NCI-H1092 treated with DMSO at 0.1 percent for 48 hours (cell line): ENCODE data around the gene MYRF.

Source experiments
- DNase-seq: peaks from one replicate; lab custom pipeline; 2025; lab: John Stamatoyannopoulos, UW

MYRF gene

DNA sequence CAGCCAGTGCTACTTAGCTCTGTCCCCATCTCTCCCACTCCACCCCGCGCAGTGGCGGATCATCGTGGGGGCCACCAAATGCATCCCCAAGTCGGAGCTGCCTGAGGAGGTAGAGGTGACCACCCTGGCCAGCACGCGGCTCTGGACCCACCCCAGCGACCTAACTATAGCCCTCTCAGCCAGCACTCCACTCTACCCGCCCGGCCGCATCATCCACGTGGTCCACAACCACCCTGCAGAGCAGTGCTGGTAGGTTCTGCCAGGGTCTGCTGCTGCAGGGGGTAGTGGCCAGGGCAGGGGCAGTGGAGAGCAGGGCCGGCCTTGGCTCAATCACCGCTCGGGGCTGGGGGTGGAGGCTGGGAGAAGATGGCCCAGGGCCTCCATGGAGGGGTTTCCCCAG is 13.0 kb upstream of the MYRF start:
- DNase-seq: no peak

DNA sequence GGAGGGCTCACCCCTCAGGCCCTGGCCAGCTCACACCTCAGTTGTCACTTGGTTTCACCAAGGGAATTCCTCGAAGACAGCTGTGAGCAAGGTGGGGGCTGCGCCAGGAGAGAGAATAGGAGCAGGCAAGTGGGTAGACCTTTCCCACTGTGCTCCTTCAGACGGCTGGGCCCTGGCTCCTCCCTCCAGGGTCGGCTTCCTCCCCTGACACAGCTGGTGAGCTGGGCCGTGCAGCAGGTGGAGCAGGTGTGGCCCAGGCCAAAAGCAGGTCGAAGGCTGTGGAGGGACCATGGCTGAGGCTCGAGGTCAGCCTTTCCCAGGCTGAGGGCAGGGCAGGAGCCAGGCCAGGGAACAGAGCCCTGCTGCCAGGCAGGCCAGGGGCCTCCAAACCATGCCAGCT is 12.5 kb upstream of the MYRF start:
- DNase-seq: no peak

DNA sequence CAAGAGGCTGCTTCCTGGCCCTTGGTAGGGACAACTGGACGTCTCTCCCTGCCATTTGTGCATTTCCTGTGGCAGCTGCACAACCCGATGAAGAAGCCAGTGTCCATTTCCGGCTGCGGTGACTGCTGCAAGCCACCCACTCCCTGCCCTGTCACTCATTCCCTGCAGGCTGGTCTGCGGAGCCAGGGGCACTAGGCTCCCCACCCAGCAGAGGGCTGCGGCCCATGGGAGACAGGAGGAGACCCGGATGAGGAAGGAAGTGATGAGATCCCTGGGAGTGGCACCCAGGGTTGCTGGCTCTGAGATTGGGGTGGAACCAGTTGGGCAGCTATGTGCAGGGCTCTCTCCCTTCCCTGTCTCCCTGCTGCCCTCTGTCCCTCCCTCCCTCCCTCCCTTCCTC is 10.0 kb upstream of the MYRF start:
- DNase-seq: no peak

DNA sequence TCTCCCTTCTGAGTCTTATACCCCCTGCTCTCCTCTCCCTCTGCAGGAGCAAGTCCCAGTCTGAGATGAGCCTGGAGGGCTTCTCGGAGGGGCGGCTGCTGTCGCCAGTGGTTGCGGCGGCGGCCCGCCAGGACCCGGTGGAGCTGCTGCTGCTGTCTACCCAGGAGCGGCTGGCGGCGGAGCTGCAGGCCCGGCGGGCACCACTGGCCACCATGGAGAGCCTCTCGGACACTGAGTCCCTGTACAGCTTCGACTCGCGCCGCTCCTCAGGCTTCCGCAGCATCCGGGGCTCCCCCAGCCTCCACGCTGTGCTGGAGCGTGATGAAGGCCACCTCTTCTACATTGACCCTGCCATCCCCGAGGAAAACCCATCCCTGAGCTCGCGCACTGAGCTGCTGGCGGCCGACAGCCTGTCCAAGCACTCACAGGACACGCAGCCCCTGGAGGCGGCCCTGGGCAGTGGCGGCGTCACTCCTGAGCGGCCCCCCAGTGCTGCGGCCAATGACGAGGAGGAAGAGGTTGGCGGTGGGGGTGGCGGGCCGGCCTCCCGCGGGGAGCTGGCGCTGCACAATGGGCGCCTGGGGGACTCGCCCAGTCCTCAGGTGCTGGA is 8.8 kb upstream of the MYRF start:
- DNase-seq: no peak

DNA sequence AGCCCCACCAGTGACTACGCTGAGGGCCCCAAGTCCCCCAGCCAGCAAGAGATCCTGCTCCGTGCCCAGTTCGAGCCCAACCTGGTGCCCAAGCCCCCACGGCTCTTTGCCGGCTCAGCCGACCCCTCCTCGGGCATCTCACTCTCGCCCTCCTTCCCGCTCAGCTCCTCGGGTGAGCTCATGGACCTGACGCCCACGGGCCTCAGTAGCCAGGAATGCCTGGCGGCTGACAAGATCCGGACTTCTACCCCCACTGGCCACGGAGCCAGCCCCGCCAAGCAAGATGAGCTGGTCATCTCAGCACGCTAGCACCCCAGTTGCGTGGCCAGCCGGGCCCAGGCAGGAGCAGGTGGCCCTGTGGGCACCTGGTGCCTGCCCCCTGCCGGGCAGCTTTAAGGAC is 8.3 kb upstream of the MYRF start:
- no peak for DNase-seq

DNA sequence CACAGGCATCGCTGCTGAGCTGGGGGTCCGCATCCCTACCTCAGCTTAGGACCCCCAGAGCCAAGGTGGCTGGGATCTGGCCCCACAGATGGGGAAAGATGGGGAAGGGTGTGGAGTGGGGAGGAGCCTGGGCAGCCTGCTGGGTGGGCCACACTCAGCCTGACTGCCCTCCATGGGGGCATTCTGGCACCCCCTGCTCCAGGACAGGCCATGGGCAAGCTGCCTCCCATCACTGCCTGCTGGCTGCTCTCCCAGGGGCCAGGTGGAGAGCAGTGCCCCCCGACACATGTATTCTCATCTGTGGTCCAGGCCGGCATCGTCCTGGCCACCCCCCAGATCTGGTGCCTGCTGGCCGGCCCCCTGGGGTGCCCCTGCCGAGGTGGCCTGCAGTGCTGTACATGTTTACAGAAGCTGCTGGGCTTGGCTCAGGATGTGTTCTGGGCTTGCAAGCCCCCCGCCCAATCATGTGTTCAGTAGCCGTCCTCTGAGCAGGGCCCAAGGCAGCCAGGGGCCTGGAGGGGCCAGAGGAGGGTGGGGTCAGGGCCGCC is 7.8 kb upstream of the MYRF start:
- no peak for DNase-seq

DNA sequence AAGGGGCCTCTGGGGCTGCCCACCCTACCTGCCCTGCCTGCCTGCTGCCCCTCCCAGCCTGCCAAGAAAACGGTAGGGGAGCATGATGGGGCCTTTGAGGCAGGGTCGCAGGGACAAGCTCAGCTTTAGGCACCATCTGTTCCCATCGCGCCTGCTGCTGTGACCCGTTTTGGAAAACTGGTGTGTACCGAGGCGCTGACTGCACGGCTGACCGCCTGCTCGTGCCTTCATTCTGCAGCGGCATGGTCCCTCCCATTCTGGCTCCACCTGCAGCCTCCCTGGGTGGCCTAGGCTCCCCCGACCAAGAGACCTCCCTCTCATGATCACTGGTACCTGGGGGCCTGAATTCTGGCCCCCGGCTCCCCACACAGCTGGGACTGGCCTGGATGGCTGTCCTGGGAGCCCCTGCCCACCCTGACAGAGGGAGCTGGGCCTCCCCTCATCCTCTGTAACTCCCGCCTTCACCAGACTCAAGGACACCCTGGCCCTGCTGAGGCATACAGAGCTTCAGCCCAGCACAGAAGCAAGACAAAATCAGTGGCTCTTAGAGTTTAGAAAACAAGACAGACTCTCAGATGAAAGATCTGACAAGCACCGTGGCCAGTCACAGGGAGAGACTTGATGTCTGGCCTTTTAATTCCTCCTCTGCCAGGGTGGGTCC is 6.5 kb upstream of the MYRF start:
- DNase-seq: no peak

DNA sequence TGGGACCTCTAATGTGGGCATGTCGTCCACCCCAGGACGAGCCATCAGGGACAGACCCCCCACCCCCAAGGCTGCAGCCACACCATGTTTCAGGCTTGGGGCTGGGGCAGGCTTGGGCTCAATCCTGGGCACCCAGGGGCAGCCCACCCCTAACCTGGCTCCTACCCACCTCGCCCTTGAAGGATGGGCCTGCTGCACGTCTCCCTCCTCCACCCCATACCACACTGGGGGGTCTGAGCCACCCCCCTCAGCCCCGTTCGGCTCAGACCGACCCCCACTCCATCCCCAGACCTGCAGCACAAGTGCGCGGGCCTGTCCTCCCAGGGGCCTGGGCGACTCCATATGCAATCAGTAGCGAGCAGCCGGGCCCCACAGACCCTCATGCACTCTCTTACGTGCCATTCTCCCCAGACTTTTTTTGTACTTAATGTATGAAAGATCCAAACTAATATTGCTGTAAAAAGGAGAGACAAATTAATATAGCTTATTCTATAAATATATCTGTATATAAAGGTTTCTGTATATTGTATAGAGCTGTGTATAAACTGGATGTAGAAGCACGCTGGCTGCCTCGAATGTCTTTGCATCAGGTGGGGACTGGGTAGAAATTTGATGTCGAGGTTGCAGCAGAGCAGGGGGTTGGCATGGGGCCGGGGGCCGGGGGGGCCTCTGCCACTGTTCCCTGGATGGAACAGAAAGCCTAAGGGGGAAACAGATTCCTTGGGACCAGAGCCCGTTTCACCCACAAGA is 5.8 kb upstream of the MYRF start:
- no peak for DNase-seq

DNA sequence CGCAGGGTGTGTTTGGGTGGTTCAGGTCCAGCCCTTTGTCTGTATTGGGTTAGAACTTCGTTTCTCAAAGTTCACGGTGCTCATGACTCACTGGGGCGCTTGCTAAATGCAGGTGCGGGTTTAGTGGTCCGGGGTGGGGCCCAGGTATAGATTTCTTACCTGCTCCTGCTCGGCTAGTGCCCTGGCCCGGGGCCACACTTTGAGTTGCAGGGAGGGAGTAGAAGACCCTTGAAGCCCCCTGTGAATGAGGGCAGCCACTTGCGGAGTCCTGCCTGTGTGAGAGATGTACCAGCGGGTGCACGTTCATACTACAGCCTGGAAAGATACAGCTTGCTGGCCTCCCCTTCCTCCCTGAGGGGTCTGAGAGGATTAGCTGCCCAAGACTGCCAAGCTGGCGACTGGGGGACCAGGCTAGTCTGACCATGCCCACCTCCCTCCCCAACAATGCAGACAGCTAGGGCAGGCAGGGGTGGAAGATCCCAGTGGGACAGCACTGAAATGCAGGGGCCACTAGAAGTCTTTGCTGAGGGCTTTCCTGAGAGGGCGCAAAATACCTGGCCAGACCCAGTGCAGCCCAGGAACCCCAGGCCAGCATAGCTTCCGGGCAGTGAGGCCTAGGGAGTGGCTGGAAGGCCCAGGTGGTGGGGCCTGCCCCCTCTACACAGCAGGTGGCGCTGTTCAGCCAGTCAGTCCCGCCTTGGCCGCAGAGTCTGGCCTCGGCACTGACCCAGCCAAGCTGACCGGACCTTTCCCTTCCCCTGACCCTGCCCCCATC is 5.1 kb upstream of the MYRF start:
- DNase-seq: peak; percentile 28

DNA sequence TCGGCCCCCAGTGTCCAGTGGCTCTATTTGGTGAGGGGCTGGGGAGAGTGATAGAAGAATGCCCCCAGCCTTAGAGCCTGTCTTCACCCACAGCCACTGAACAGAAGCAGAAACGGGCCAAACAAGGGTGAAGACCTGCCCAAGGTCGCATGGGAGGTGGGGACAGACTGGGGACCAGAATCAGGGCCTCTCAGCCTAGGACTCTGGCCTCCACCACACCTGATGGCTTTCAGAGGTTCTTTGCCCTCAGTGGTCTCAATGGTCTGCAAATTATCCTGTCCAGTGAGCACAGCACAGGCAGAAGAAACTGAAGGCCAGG is 4.5 kb upstream of the MYRF start:
- DNase-seq: no peak

DNA sequence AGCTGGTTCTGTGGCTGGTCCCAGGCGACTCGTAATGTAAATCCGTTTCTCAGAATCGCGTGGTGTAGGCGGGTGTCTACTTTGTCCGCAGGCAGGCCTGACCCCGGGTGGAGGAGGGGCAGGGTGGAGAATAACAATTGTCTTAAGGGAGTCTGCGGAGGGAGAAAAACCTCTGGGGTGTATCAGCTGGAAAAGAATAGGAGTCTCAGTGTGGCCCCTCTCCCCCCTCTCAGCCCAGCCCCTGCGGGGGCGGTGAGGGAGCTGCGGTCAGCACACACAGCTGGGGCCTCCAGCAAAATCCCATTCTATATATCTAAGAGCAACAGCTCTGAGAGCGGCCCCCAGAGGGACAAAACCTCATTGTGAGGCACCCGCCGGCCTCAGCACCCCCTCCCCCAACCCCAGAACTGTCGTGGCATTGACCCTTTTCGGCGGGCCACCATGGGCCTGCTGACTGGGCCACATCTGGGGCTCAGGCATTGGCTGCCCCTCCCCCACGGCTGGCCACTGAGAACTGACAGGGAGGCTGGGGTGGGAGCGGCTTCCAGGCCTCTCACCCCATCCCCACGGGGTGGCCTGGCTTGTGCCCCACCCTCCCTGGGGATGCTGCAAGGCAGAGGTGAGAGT is 2.7 kb upstream of the MYRF start:
- DNase-seq: no peak

DNA sequence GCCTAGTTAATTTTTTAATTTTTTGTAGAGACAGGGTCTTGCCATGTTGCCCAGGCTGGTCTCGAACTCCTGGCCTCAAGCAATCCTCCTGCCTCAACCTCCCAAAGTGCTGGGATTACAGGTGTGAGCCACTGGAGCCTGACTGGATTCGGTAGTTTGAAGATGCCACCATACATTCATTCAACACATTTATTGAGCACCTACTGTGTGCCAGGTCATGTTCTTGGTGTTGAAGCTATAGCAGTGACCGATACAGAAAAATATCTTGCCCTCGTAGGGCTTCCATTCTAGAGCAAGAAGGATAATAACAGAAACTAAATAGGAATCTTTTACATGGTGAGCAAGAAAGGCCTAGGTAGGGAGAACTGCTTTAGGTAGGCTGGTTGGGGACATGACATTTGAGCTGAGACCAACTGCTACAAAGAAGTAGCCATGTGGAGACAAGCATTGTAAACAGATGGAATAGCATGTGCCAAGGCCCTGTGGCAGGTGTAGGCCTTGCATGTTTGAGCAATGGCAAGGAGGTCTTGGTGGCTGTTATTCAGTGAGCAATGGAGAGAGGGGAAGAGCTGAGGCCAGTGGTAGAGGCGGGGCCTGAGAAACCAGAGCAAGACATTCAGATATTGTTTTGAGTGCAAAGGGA is 1.7 kb upstream of the MYRF start:
- no peak for DNase-seq

DNA sequence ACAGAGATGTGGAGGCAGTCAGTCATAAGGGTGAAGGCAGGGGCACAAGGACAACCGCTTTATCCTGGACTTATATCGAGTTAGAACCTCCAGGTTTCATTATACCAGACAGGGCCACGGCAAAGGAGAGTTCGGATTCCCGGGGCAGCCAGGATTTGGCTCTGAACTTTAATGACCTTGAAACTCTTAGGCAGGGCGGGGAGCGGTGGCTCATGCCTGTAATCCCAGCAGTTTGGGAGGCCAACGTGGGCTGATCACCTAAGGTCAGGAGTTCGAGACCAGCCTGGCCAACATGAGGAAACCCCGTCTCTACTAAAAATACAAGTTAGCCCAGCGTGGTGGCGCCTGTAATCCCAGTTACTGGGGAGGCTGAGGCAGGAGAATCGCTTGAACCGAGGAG is 1.1 kb upstream of the MYRF start:
- DNase-seq: no peak

DNA sequence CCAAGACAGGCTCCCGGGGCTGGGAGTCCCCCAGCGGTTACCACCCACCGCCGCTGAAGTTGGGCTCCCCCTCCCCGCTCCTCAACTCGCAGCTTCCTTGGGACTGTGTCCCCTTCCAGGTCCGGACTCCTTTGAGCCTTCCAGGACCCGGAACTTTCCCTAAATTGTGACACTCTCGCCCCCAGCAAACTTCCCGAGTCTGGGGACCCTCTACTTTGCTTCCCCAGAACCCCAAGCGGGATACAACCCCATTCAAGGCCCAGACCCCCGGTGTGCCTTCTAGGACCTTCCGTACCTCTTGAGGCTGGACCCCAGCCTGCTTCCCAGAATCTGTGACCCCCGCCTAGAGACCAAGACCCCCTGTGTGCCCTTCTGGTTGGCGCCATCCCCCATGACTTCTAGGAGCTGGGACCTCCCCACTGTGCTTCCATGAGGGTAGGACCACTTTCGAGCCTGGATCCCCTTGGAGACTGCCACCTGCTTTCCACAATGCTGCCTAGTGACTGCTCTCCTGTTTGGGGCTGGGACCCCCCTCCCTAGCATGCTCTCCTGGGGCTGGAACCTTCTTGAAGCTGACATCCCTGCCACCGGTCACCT is 587 bp downstream of the MYRF start:
- DNase-seq: no peak

DNA sequence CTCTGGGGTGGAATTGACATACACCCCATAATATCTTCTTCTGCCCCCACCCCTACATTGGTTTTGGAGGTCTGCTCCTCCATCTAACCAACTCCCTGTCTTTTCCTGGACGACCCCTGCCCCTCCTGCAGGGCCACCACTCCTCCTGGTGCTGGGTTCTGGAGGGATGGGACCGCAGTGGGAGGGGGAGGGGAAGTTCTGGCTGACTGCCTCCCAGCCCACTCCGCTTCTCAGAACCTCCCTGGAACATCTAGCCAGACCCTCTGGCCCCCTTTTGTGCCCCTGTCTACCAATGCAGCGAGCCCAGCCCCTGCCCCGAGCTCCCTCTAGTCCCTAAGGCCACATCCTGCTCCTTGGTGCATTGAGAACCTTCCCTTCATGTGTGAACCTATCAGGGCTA is 1.2 kb downstream of the MYRF start:
- no peak for DNase-seq

DNA sequence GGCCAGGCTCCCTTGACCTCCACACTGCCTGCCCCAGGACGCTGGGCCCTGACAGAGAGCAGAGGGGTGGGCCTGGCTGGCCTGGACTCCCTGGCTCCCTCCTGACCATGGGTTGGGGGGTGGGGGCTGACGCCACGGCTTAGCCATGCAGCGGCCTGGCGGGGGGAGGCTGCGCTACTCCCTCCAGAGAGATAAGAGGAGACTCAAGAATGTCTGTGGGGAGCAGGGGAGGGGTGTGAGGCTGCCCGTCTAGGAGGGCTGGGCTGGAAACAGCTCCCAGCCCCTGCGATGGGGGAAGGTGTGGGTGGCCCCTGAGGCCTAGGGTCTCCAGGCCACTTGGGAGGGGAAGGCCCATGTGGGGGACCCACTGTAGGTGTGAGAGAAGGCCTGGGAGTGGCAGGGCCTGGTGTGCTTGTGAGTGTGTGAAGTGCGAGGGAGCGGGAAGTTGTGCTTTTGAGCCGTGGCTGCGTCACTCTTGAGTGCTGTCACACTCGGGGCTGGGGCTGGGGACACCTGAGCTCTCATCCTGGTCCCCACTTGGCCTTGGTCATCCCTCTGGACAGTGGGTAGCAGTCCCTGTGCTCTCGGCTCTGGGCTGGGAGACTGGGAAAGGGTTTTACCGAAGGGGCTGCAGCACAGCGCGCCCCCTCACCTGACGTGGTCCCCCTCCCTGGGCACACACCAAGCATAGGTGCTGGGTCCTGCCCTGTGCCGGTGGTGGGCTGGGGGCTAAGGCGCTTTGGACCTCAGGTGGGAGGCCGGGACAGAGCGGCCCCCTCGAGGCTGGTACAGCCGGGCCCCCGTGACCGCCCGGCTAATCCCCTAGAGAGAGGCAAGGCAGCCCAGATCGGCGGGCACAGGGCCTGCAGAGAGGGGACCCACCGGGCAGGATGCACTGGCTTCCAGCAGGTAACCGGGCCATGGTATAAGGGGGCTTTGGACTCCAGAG is 2.4 kb downstream of the MYRF start:
- DNase-seq: no peak

DNA sequence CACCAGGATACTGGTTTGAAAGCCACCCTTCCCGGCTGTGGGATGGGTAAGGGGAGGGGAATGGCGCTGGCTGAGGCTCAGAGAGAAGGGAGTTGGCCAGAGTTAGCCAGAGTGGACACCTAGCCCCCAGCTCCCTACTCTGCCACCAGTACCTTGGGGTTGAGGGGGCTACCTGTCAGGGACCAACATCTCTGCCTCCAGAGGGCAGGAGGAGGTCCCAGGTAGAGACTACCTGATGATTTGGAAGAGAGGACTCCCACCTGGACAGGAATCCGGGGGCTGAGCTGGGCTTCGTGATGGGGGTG is 3.7 kb downstream of the MYRF start:
- no peak for DNase-seq

DNA sequence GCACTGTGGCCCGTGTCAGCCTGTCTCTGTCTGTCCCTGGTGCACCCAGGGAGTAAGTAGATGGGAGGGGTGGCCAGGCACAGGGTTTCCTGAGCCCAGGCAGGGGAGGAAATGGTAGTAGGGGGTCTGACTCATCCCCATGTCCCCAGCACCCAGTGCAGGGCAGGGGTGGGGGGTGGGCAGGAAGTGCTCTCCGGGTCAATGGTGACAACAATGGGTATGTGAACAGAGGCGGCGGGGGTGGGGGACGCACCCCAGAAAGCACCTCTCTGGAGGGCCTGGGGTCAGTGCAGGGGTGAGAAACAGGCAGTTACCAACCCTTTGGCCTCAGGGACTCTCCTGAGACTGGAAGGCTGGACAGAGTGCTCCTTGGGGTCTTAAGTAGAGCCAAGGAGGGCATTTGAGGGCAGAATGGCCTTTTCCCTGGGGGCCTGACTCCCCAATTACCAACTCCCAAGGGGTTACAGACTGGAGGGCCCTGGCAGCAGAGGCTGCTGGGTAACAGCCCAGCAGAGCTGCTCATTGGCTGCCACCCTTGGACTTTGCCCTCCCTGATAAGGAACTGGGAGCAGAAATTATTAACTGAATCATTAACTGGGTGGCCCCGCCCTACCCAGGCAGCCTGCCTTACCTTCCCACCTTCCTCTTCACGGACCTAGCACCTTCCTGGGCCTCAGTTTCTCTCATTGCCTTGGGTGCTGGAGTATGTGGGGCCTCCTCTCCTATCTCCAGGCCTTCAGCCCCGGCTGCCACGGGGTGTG is 4.2 kb downstream of the MYRF start:
- DNase-seq: no peak

DNA sequence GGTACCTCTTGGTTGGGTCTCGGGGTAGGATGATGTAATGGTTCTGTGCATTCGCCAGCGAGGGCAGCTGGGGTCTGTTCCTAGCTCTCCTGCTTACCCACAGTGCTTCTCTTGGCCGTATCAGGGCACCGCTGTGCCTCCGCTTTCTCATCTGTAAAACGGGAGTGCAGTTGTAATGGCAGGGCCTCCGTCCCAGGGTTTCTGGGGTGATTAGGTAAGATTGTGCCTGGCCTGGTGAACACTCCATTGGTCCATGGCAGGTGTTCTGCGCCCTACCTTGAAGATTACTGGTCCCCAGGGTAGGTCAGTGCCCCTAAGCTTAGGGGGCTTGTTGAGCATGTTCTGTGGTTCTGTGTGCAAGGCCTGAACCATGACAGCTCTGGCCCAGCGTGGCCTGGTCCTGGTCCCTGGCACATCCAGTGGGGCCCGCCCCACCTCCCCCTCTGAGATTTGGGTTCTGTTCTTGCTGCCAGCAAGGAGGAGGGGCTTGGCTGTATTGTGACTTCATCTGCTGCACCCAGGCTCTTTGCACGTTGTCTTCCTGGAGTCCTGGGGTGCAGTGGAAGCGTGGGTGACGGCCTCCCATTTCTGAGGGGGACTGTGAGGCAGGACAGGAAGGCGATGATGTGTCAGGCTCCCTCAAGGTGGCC is 4.9 kb downstream of the MYRF start:
- no peak for DNase-seq
